ENCODE measurements around the gene TANGO2.

TANGO2 gene

GRCh38 chr22:20053407-20054033, 32.6 kb downstream of the TANGO2 start:
- intact Hi-C loops (cut with DNase I; ENCODE audit: low total_unique reads): no loop called here
- Histone ChIP-seq H3K4me1 (no peaks in the 10 kb centered on the region), H3K9me3 (no peaks in the 10 kb centered on the region), H3K36me3 (peaks cover 44 to 78% (median 71%) of the 10 kb centered on the region in 3 donors), H3K27ac (no peak overlapping the region), H3K4me3 (no peak overlapping the region), H3K27me3 (no peaks in the 10 kb centered on the region)
- DNase-seq: no peak
- no peak for TF ChIP-seq CTCF (IDR thresholded peaks at IDR 0.05)

GRCh38 chr22:20054034-20054427, 33.1 kb downstream of the TANGO2 start:
- no peak for DNase-seq
- Histone ChIP-seq H3K27me3 (no peaks in the 10 kb centered on the region), H3K9me3 (no peaks in the 10 kb centered on the region), H3K27ac (no peak overlapping the region), H3K36me3 (peaks cover 41 to 73% (median 71%) of the 10 kb centered on the region in 3 donors), H3K4me3 (no peak overlapping the region), H3K4me1 (no peaks in the 10 kb centered on the region)
- intact Hi-C loops (cut with DNase I; ENCODE audit: low total_unique reads): no loop called here
- TF ChIP-seq CTCF (IDR thresholded peaks at IDR 0.05): no peak

GRCh38 chr22:20054485-20054884, 33.6 kb downstream of the TANGO2 start:
- Histone ChIP-seq H3K36me3 (peaks cover 41 to 75% (median 73%) of the 10 kb centered on the region in 3 donors), H3K4me1 (no peaks in the 10 kb centered on the region), H3K4me3 (no peak overlapping the region), H3K27ac (no peak overlapping the region), H3K9me3 (no peaks in the 10 kb centered on the region), H3K27me3 (no peaks in the 10 kb centered on the region)
- TF ChIP-seq CTCF (IDR thresholded peaks at IDR 0.05): no peak
- intact Hi-C loops (cut with DNase I; ENCODE audit: low total_unique reads): no loop called here
- DNase-seq: no peak

GRCh38 chr22:20055144-20055543, 34.2 kb downstream of the TANGO2 start:
- DNase-seq: no peak
- TF ChIP-seq CTCF (IDR thresholded peaks at IDR 0.05): no peak
- Histone ChIP-seq H3K4me3 (no peak overlapping the region), H3K9me3 (no peaks in the 10 kb centered on the region), H3K36me3 (peaks cover 41 to 76% (median 73%) of the 10 kb centered on the region in 3 donors), H3K27ac (no peak overlapping the region), H3K4me1 (no peaks in the 10 kb centered on the region), H3K27me3 (no peaks in the 10 kb centered on the region)
- intact Hi-C loops (cut with DNase I; ENCODE audit: low total_unique reads): no loop called here

- intact Hi-C loops (cut with DNase I; ENCODE audit: low total_unique reads): no loop called here
Observed at GRCh38 chr22:20055654-20056053, 34.7 kb downstream of the TANGO2 start.

More at GRCh38 chr22:20055654-20056053, 34.7 kb downstream of the TANGO2 start:
- Histone ChIP-seq H3K9me3 (no peaks in the 10 kb centered on the region), H3K4me3 (no peak overlapping the region), H3K36me3 (peaks cover 41 to 81% (median 73%) of the 10 kb centered on the region in 3 donors), H3K4me1 (no peaks in the 10 kb centered on the region), H3K27me3 (no peaks in the 10 kb centered on the region), H3K27ac (no peak overlapping the region)
- no peak for TF ChIP-seq CTCF (IDR thresholded peaks at IDR 0.05)
- DNase-seq: no peak
